ENCODE data around the gene TAF15.
A peak's percentile ranks its signal among the peaks of the same experiment; 100 is the strongest.

TAF15 gene

GRCh38 chr17:35784895-35785294 lies 24.4 kb upstream of the TAF15 start:
- H3K4me3 ChIP-seq (ENCODE audit: low read depth, low read length): no peak overlapping the region
- DNase-seq (ENCODE audit: low read depth, low spot score): no peak
- in situ Hi-C loops (cut with HindIII; ENCODE audit: low sequenced_read_pairs): no loop called here
- TF ChIP-seq, protein P1, sequence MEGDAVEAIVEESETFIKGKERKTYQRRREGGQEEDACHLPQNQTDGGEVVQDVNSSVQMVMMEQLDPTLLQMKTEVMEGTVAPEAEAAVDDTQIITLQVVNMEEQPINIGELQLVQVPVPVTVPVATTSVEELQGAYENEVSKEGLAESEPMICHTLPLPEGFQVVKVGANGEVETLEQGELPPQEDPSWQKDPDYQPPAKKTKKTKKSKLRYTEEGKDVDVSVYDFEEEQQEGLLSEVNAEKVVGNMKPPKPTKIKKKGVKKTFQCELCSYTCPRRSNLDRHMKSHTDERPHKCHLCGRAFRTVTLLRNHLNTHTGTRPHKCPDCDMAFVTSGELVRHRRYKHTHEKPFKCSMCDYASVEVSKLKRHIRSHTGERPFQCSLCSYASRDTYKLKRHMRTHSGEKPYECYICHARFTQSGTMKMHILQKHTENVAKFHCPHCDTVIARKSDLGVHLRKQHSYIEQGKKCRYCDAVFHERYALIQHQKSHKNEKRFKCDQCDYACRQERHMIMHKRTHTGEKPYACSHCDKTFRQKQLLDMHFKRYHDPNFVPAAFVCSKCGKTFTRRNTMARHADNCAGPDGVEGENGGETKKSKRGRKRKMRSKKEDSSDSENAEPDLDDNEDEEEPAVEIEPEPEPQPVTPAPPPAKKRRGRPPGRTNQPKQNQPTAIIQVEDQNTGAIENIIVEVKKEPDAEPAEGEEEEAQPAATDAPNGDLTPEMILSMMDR (IDR thresholded peaks at IDR 0.05; ENCODE audit: low read depth, low read length): no peak

- in situ Hi-C loops (cut with HindIII; ENCODE audit: low sequenced_read_pairs): no loop called here
- no peak for DNase-seq (ENCODE audit: low read depth, low spot score)
- no peak overlapping the region for H3K4me3 ChIP-seq (ENCODE audit: low read depth, low read length)
- TF ChIP-seq, protein P1 (IDR thresholded peaks at IDR 0.05; ENCODE audit: low read depth, low read length): no peak
Measured at GRCh38 chr17:35786941-35787432, 22.3 kb upstream of the TAF15 start.

DNA sequence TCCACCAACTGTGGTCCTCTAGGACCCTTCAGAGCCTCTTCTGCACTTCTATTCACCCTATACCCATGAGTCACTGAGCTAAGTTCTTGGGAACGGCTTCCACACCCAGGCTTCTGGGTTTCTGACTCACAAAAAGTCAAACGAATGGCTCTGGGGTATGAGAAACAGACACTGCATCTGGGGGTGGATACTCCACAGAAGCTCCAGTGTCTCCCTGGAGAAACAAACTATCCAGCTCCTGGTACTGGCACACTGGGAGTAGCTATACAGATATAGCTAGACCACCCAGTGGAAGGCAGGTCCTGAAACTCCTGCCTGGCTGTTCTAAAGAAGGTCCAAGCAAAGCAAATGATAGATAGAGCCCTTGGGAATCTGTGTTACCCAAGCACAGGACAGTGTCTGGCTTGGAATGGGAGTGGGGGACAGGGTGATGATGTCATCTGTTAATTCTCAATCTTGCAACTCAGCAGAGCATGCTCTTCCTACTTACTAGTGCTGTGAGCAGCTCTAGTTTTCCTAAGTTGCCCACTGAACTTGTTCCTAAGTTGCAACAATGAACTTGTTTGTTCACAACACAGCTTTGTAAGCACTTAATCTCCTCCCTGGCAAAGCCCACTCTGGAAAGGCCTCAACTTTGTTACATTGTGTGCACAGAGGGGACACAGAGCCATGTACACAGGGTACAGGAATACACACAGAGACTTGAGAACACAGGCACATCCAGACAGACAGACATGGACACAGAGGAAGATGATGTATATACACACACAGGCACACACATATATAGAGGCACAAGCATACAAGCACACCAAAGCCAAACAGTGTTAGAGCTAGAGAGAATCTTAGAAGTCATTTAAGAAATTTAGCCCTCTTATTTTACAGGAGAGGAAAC lies 20.6 kb upstream of the TAF15 start:
- in situ Hi-C loops (cut with HindIII; ENCODE audit: low sequenced_read_pairs): no loop called here
- H3K4me3 ChIP-seq (ENCODE audit: low read depth, low read length): no peak overlapping the region
- DNase-seq (ENCODE audit: low read depth, low spot score): peak; percentile 89
- TF ChIP-seq, protein P1 (IDR thresholded peaks at IDR 0.05; ENCODE audit: low read depth, low read length): no peak

GRCh38 chr17:35790841-35791240 lies 18.4 kb upstream of the TAF15 start:
- in situ Hi-C loops (cut with HindIII; ENCODE audit: low sequenced_read_pairs): no loop called here
- TF ChIP-seq, protein P1 (IDR thresholded peaks at IDR 0.05; ENCODE audit: low read depth, low read length): no peak
- H3K4me3 ChIP-seq (ENCODE audit: low read depth, low read length): no peak overlapping the region
- no peak for DNase-seq (ENCODE audit: low read depth, low spot score)

DNA sequence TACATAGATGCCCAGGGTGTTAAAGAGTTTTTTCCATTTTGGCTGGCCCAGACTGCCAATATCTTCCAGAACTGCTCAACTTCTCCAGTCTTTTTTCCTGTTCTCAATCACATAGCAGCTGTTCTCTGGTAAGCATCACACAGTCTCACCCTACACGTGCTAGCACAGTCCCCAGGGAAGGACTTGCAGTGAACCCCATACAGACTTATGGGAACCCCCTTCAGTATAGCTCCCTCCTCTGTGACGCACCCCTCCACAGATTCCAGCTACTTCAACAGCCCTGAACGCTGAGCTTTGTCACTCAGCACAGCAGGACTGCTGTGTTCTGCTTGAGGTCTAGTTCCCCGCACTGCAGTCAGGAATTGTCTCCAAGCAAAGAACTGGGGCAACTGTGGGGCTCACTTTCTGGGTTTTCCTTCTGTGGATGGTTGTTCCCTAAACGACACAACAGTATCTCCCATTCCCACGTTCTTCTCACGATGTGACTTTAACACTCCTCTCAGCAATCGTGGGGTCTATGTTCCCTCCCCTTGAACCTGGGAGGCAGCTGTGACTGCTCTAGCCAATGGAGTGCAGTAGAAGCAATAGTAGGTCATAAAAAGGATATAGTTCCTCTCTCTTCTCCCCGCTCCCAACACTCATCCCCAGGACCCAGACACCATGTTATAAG lies 17.5 kb upstream of the TAF15 start:
- no peak overlapping the region for H3K4me3 ChIP-seq (ENCODE audit: low read depth, low read length)
- in situ Hi-C loops (cut with HindIII; ENCODE audit: low sequenced_read_pairs): no loop called here
- no peak for DNase-seq (ENCODE audit: low read depth, low spot score)
- TF ChIP-seq, protein P1 (IDR thresholded peaks at IDR 0.05; ENCODE audit: low read depth, low read length): no peak

DNA sequence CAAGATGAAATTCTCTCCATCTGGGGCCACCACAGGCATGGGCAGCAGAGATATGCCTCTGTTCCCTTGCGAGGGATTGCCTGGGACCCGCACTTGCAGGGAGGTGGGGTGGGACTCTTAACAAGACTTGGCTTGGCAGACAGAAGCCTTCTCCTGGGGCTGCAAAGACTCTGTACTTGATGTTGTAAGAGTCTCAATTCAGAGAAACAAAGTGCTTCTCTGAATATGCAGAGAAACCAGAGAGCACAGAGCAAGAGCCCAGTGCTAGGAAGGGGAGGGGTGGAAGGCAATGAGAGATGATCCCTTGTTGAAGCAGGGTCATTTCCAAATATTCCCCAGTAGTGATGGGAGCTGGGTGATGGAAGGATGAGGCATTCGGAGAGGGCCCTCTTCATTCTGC lies 16.0 kb upstream of the TAF15 start:
- TF ChIP-seq, protein P1 (IDR thresholded peaks at IDR 0.05; ENCODE audit: low read depth, low read length): no peak
- no peak overlapping the region for H3K4me3 ChIP-seq (ENCODE audit: low read depth, low read length)
- in situ Hi-C loops (cut with HindIII; ENCODE audit: low sequenced_read_pairs): no loop called here
- no peak for DNase-seq (ENCODE audit: low read depth, low spot score)

All from astrocyte of the spinal cord (primary cell).